GM18868 (cell line): ENCODE measurements around the gene CAMTA1.

ENCODE experiments used
- ATAC-seq: cut with Tn5 transposase; IDR thresholded peaks from one replicate; pipeline ENCODE4 v1.9.1; 2021; ENCODE audit warnings: mild to moderate bottlenecking, moderate library complexity; ENCODE audit not compliant: unreplicated experiment

CAMTA1 gene

DNA sequence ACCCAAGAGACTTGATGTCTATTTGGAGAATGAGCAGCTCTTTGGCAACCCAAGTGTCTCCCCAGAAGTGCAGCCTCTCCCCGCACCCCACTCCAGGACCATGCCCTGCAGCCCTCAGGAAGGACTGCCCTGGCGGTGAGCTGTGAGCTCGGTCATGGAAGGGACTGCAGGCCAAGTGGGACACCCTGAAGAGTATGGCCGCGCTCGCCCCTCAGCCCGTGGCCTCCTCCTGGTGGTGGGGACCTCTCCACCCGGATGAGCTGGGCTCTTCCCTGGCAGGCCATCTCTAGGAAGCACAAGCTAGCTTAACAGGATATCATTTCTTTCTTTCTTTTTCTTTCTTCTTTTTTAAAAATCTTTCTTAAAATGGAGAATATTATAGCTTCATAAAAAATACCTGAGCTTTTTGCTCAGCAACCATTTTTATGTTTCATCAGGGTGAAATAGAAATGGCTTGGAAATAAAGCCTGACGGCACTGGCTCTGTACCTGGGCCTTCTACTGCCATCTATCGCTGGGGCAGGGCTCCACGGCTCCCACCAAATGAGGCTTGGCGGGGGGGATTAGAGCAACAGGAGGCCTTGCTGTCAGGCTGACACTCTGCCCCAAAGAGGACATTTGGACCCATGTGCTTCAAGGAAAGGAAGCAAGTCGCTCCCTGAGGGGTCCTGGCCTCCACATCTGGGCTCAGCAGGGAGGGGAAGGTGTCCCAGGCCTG lies 689.7 kb downstream of the CAMTA1 start:
- no peak for ATAC-seq

- no peak for ATAC-seq
Measured at GRCh38 chr1:7475691-7476090, 690.4 kb downstream of the CAMTA1 start.

DNA sequence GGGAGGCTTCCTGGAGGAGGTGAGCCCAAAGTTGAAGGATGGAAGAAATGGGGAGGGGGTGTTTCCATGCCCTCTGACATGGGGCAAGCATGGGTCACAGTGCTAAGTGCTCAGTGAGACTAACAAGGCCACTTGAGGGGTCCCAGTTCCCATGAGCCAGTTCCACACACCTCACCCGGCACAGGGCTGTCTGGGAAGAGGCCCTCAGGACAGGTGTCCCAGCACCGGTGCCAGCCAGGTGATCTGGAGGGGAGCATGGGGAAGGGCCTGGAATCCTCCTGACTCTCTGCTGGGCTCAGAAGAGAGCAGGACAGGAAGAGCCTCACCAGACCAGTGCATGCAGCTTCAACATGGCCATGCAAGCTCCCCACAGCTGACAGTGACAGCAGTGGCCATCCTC lies 691.1 kb downstream of the CAMTA1 start:
- ATAC-seq, result no peak

DNA sequence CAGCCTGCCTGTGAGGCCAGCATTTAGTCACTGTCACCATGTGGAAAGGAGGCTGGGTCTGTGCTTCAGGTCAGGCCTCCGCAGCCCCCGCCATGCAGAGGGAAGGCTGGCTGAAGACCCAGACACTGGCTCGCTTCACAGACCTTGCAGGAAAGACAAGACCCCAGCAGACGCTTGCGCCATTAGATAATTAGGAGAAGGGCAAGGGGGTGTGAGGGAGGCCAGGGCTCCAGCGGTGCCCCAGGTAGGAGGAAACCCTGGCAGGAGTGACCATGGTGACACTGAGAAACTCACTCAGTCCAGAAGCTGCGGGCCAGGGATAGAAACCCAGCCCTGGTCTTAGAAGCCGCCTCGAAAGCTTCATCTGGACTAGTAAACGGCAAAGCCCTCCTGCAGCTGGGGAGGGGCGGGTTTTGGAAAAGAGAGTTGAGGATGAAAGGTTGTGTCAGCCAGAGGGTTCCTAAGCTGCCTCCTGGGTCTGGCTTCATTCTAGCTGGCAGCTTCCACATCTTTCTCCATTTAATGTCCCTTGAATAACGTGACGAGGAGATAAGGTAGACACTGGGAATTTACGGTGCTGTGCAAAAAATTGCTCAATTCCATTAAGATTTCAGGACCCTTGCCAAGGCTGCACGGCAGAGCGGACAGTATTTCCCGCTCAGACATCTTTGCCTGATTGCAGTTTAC lies 691.8 kb downstream of the CAMTA1 start:
- ATAC-seq, result no peak

- ATAC-seq, result no peak
Measured at GRCh38 chr1:7477593-7477992, 692.3 kb downstream of the CAMTA1 start.

GRCh38 chr1:7478142-7478790 lies 693.0 kb downstream of the CAMTA1 start:
- ATAC-seq, result no peak

DNA sequence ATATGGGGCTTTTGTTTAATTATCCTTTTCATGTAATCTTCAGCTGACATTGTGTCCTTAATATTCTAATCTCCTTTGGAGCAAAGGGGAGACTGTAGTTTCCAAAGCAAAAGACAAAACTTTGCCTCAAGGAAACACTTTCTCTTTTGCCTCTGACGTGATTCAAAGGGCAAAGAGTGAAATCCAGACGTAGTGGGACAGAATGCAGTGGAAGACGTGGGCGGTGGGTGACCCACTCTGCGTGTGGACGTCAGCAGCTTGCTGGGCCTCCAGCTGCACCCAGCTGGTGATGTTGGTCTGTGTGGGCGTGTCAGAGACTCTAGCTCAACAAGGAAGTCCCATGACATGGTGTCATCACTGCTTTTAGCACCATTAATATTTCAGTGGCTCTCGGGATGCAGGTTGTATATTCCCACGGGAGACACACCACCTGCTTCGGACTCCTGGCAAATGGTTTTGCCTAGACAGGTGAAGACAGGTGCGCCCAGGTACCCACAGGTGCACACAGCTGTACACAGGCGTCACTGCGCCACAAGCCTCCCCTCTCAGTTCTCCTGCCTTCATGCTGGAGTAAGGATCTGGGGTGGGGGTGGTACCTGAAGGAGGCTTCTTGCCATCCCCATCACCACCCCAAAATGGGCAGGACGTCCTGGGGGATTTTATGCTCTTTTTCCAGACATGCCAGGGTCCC lies 693.7 kb downstream of the CAMTA1 start:
- no peak for ATAC-seq

- no peak for ATAC-seq
Measured at GRCh38 chr1:7479571-7479970, 694.3 kb downstream of the CAMTA1 start.

GRCh38 chr1:7481194-7481593 lies 695.9 kb downstream of the CAMTA1 start:
- ATAC-seq, result no peak

DNA sequence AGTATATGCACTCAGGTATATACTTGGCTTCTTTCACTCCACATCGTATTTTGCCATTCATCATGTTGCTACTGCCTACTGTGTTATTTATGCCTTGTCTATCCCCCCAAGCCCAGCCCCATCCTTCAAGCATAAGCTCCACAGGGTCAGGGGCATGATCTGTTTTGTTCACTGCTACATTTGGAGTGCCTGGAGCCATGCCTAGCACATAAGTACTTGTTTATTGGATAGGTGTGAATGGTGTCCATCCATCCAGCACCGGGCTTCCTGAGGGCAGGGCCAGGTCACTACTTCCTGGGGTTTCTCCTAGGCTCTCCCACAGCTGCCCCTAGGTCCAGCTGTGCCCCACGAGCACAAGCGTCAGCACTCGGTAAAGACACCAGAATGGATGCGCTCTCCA lies 696.8 kb downstream of the CAMTA1 start:
- no peak for ATAC-seq

DNA sequence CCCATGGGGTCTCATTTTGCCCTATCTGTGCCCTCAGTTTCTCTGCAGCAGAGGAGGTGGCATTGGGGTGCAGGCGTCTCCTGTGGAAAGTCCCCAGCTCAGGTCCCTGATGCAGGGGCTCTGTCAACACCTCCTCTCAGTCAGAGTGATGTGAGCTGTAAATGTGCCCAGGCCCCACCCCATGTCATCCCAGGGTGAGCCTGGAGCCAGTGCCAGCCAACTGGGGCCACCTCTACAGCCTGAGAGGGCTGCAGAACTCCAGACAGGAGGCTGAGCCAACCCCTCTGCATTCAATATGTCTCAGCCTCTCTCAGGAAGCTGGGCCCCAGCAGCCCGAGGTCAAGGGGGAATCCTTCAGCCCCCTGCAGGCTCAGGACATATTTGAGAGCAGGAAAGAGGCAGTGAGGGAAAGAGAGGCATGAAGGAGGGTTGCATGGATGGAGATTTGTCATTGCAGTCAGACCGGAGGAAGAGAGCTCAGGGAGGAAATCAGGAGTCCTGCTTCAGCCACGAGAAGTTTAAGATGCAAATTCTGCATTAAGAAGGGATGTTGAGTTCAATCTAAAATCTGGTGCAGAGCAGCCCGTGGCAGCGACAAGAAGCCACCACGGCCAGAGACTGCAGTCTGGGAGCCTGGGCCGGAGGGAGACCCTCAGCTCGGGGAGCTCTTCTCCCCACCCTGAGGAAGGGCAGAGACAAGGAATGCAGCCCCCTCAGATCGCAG lies 697.7 kb downstream of the CAMTA1 start:
- no peak for ATAC-seq

- ATAC-seq, result no peak
Measured at GRCh38 chr1:7483634-7484383, 698.6 kb downstream of the CAMTA1 start.

GRCh38 chr1:7485086-7485780 lies 700.0 kb downstream of the CAMTA1 start:
- ATAC-seq, result no peak

DNA sequence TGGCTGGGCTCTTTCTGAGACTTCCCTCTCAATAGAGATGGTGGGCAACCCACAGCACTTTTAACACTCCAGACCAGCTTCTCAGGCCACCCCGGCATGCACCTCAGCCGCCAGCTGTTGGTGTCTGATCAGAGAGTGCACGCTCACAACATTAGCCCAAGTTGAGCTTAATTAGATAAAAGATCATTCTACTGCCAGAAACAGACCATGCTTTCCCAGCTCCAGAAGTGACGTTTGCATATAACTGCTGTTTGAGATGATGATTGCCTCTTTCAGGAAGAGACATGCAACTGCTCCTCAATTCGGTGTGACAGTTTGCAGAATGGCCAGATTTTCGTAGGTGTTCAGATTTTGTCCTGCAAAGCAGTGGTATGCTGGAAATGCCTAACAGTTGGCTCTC lies 700.6 kb downstream of the CAMTA1 start:
- ATAC-seq, result no peak

- ATAC-seq, result no peak
Measured at GRCh38 chr1:7487766-7488474, 702.7 kb downstream of the CAMTA1 start.

GRCh38 chr1:7488475-7488842 lies 703.2 kb downstream of the CAMTA1 start:
- no peak for ATAC-seq

DNA sequence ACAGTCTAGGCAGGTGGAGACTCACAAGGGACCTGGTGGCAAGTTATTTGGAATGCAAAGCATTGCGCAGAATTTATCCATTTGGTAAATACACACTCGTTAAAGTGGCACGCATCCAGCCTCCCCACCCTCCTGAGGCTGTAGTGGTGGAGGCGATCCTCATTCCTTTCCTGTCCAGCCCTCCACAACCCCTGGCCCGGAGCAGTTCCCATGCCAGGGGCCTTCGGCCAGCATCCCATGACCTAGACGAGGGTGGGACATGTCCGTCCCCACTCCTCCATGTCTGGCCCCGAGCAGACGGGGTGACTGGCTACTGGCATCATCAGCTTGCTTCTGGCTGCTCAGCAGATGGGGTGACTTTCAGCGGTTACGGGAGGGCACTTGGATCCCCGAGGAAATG lies 704.3 kb downstream of the CAMTA1 start:
- no peak for ATAC-seq

DNA sequence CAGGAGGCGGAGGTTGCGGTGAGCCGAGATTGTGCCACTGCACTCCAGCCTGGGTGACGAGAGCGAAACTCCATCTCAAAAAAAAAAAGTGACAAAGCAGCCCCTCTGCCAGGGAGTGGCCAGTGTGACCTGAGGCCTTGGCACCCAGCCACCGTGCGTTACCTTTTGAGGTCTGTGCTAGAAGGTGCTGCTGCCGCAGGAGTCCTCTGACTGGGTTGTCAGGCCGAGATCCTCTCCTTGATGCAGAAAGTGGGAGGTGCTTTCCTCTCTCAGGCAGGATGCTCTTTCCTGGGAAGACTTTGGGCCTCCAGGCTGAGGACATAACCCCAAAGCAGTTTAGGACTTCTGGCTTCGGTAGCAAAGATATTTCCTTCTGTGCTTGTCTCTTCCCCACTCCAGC lies 705.3 kb downstream of the CAMTA1 start:
- ATAC-seq, result no peak
